ENCODE data around the gene EEA1. TPM values are rescaled to one million over a fixed set of nuclear protein-coding genes. Genes with fewer than 3 reads are reported as not detected.

EEA1 gene
- total RNA-seq, 1 experiment from 2014 or later = 7.9 TPM

DNA sequence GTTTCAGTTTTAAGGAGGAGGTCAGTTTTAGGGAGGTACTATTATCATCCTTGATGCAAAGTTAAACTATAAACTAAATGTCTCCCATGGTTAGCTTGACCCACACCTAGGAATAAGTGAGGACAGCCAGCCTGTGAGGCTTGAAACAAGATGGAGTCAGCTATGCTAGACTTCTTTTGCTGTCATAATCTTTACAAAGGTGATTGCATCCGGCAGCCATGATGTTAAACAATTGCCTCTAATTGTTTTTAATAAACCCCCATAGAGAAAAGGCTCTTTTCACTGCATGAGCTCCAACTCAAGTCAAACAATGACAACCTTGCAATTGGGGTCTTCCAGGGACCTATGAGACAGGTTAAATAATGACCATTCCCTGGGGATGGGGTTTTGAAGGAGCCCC lies 45.7 kb upstream of the EEA1 start:
- no peak overlapping the region for H3K27ac ChIP-seq (ENCODE audit: low read length)

DNA sequence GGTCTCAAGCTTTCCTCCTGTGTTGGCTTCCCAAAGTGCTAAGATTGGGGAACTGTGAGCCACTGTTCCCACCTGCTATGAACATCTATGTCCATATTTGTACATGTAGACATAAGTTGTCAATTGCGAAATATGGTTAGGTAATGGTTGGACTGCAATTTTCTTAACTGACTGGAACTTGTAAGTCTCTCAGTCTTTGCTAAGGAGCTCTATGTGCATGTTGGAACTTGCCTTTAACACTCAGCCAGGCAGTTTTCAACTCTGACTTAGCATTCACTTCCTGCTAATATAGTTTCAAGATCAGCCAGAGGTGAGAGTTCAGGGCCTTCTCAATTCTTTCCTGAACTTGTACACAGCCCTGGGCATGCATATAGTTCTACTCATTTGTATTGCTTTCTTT lies 44.5 kb upstream of the EEA1 start:
- Histone ChIP-seq H4K20me1 (ENCODE audit: low read length) (no peaks in the 10 kb centered on the region), H3K9ac (ENCODE audit: low read length) (no peak overlapping the region), H3K9me2 (replicated peaks; ENCODE audit: low read length) (no peaks in the 10 kb centered on the region), H3K4me2 (ENCODE audit: low read length) (no peak overlapping the region), H3F3A (ENCODE audit: low read length, unreplicated experiment) (no peaks in the 10 kb centered on the region), H2AFZ (ENCODE audit: low read length) (no peak overlapping the region), H3K4me1 (ENCODE audit: insufficient read depth, low read length) (peaks cover 29% of the 10 kb centered on the region), H3K4me3 (ENCODE audit: low read length) (no peak overlapping the region), H3K27ac (ENCODE audit: low read length) (no peak overlapping the region), H3K9me3 (ENCODE audit: low read length) (no peaks in the 10 kb centered on the region), H3K36me3 (ENCODE audit: low read depth, low read length) (no peaks in the 10 kb centered on the region), H3K79me2 (ENCODE audit: low read length) (no peaks in the 10 kb centered on the region), H3K27me3 (ENCODE audit: low read length) (no peaks in the 10 kb centered on the region)
- CTCF ChIA-PET = no interaction called here
- intact Hi-C loops (cut with micrococcal nuclease) = loop anchor here (5.0 to 10.0 kb wide), 2 partner anchors 46 to 139 kb away; partner anchors contain the start of gene EEA1
- no TSS peak for BruUV-seq (replicated peaks)
- DNase-seq (peak; percentile 73), ATAC-seq (no peak)
- POLR2A ChIA-PET (ENCODE audit: unreplicated experiment) = interaction anchor here (0.6 kb wide), 1 partner anchor 44 kb away, joined by 3 read pairs; no protein-coding TSS in a partner anchor
- TF ChIP-seq, protein P1, sequence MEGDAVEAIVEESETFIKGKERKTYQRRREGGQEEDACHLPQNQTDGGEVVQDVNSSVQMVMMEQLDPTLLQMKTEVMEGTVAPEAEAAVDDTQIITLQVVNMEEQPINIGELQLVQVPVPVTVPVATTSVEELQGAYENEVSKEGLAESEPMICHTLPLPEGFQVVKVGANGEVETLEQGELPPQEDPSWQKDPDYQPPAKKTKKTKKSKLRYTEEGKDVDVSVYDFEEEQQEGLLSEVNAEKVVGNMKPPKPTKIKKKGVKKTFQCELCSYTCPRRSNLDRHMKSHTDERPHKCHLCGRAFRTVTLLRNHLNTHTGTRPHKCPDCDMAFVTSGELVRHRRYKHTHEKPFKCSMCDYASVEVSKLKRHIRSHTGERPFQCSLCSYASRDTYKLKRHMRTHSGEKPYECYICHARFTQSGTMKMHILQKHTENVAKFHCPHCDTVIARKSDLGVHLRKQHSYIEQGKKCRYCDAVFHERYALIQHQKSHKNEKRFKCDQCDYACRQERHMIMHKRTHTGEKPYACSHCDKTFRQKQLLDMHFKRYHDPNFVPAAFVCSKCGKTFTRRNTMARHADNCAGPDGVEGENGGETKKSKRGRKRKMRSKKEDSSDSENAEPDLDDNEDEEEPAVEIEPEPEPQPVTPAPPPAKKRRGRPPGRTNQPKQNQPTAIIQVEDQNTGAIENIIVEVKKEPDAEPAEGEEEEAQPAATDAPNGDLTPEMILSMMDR (conservative IDR thresholded peaks at IDR 0.05; ENCODE audit: low read depth, low read length) = no peak
- no peak for TF ChIP-seq EZH2phosphoT487 (IDR thresholded peaks at IDR 0.05; ENCODE audit: borderline replicate concordance, low read length)
- no peak for TF ChIP-seq EZH2 (IDR thresholded peaks at IDR 0.05; ENCODE audit: low read length, unreplicated experiment)

More for the DNA sequence above, 45.7 kb upstream of the EEA1 start:
- peaks cover 22% of the 10 kb centered on the region for H3K4me1 ChIP-seq (ENCODE audit: insufficient read depth, low read length)
- intact Hi-C loops (cut with micrococcal nuclease) = loop anchor here (5.0 to 10.0 kb wide), 2 partner anchors 47 to 140 kb away; partner anchors contain the start of gene EEA1
- BruUV-seq (replicated peaks) = no TSS peak
- TF ChIP-seq EZH2 (IDR thresholded peaks at IDR 0.05; ENCODE audit: low read length, unreplicated experiment) = no peak
- TF ChIP-seq EZH2phosphoT487 (IDR thresholded peaks at IDR 0.05; ENCODE audit: borderline replicate concordance, low read length) = no peak
- TF ChIP-seq, protein P1 (conservative IDR thresholded peaks at IDR 0.05; ENCODE audit: low read depth, low read length) = no peak
- H3K4me3 ChIP-seq (ENCODE audit: low read length) = no peak overlapping the region
- POLR2A ChIA-PET (ENCODE audit: unreplicated experiment) = no interaction called here
- H3K9me3 ChIP-seq (ENCODE audit: low read length) = no peaks in the 10 kb centered on the region
- H3K27me3 ChIP-seq (ENCODE audit: low read length) = no peaks in the 10 kb centered on the region
- H3K9me2 ChIP-seq (replicated peaks; ENCODE audit: low read length) = no peaks in the 10 kb centered on the region
- H4K20me1 ChIP-seq (ENCODE audit: low read length) = no peaks in the 10 kb centered on the region
- H3K9ac ChIP-seq (ENCODE audit: low read length) = no peak overlapping the region
- H3K36me3 ChIP-seq (ENCODE audit: low read depth, low read length) = no peaks in the 10 kb centered on the region
- H3K4me2 ChIP-seq (ENCODE audit: low read length) = no peak overlapping the region
- no peaks in the 10 kb centered on the region for H3F3A ChIP-seq (ENCODE audit: low read length, unreplicated experiment)
- H2AFZ ChIP-seq (ENCODE audit: low read length) = no peak overlapping the region
- DNase-seq (no peak), ATAC-seq (no peak)
- H3K79me2 ChIP-seq (ENCODE audit: low read length) = no peaks in the 10 kb centered on the region
- CTCF ChIA-PET = no interaction called here

DNA sequence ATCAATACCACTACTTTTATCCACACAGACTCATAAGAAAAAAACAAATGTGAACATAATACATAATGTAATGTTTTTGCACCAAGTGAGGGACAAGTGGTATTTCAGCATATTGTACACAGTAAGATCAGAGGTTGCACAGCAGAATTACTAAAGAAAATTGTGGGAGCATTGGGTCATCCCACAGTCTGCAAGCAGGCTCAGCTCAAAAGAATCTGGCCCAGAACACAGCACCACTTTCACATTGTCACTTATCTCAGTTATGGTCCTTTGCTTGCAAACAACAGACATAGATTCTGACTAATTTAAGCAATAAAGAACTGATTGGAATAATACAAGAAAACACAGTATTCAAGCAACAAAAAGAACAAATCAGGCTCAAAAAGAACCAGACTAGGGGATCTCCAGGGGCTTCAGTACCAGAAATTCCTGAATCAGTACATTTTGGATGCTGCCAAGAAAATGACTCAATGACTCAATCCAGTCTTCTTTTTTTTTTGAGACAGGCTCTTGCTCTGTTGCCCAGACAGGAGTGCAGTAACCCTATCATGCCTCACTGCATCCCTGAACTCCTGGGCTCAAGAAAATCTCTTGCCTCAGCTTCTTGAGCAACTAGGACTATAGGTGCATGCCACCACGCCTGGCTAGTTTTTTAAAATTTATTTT lies 42.9 kb upstream of the EEA1 start:
- Histone ChIP-seq H3K4me1 (ENCODE audit: insufficient read depth, low read length) (peaks cover 37% of the 10 kb centered on the region), H3K27me3 (ENCODE audit: low read length) (no peaks in the 10 kb centered on the region), H3K36me3 (ENCODE audit: low read depth, low read length) (no peaks in the 10 kb centered on the region), H4K20me1 (ENCODE audit: low read length) (no peaks in the 10 kb centered on the region), H3K27ac (ENCODE audit: low read length) (peak overlapping the region; percentile 68), H3K79me2 (ENCODE audit: low read length) (no peaks in the 10 kb centered on the region), H3K9me2 (replicated peaks; ENCODE audit: low read length) (no peaks in the 10 kb centered on the region), H3K9ac (ENCODE audit: low read length) (no peak overlapping the region), H3K9me3 (ENCODE audit: low read length) (peaks cover 6% of the 10 kb centered on the region; the same call in 1 of the 2 replicates), H3K4me3 (ENCODE audit: low read length) (no peak overlapping the region), H3F3A (ENCODE audit: low read length, unreplicated experiment) (no peaks in the 10 kb centered on the region), H3K4me2 (ENCODE audit: low read length) (peak overlapping the region; percentile 67), H2AFZ (ENCODE audit: low read length) (no peak overlapping the region)
- no TSS peak for BruUV-seq (replicated peaks)
- no peak for ATAC-seq
- TF ChIP-seq EZH2phosphoT487 (IDR thresholded peaks at IDR 0.05; ENCODE audit: borderline replicate concordance, low read length) (no peak), EZH2 (IDR thresholded peaks at IDR 0.05; ENCODE audit: low read length, unreplicated experiment) (no peak)
- TF ChIP-seq, protein P1 (conservative IDR thresholded peaks at IDR 0.05; ENCODE audit: low read depth, low read length) = no peak
- ChIA-PET CTCF (no interaction called here), POLR2A (ENCODE audit: unreplicated experiment) (no interaction called here)
- peak; percentile 45 for DNase-seq
- intact Hi-C loops (cut with micrococcal nuclease) = loop anchor here (5.0 to 10.0 kb wide), 2 partner anchors 45 to 137 kb away; partner anchors contain the start of gene EEA1

All from PC-3 (cell line).